AG09309 (cell line): ENCODE results near the gene ANXA2.

ENCODE experiments used
- DNase-seq: peaks from one replicate; pipeline ENCODE4 v3.0.0-alpha.2; 2010; ENCODE audit warnings: low read depth
- H3K4me3 ChIP-seq: 2 replicates; pipeline ENCODE4 v1.5.1; 2011; ENCODE audit warnings: mild to moderate bottlenecking, low read depth, low read length, moderate library complexity; ENCODE audit not compliant: control insufficient read depth
- TF ChIP-seq, protein P1 (sequence below): IDR thresholded peaks from 2 replicates; pipeline ENCODE4 v1.5.1; 2011; ENCODE audit warnings: mild to moderate bottlenecking, low read depth, low read length, inconsistent platforms; ENCODE audit not compliant: insufficient read depth, control insufficient read depth; ENCODE audit errors: missing control alignments

Gene ANXA2

DNA sequence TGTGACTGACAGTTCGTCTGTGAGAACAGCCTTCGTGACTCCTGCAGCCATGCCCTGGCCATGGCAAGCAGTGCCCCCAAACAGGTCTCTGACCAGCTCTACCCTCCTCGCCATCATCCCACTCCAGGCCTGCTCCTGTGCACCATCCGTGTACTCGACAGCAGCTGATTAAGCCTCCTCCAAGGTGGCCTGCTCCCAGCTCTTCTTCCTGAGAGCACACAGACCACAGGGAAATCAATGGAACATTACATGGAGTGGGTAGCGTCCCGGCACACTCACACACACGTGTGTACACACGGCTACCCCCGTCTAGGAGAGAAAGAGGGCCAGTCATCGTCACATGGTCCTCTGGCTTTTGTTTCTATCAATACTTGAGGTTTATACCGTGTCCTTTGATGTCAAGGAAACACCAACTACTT is 21.1 kb downstream of the ANXA2 start:
- no peak for DNase-seq
- no peak overlapping the region for H3K4me3 ChIP-seq
- TF ChIP-seq, protein P1, sequence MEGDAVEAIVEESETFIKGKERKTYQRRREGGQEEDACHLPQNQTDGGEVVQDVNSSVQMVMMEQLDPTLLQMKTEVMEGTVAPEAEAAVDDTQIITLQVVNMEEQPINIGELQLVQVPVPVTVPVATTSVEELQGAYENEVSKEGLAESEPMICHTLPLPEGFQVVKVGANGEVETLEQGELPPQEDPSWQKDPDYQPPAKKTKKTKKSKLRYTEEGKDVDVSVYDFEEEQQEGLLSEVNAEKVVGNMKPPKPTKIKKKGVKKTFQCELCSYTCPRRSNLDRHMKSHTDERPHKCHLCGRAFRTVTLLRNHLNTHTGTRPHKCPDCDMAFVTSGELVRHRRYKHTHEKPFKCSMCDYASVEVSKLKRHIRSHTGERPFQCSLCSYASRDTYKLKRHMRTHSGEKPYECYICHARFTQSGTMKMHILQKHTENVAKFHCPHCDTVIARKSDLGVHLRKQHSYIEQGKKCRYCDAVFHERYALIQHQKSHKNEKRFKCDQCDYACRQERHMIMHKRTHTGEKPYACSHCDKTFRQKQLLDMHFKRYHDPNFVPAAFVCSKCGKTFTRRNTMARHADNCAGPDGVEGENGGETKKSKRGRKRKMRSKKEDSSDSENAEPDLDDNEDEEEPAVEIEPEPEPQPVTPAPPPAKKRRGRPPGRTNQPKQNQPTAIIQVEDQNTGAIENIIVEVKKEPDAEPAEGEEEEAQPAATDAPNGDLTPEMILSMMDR = no peak

DNA sequence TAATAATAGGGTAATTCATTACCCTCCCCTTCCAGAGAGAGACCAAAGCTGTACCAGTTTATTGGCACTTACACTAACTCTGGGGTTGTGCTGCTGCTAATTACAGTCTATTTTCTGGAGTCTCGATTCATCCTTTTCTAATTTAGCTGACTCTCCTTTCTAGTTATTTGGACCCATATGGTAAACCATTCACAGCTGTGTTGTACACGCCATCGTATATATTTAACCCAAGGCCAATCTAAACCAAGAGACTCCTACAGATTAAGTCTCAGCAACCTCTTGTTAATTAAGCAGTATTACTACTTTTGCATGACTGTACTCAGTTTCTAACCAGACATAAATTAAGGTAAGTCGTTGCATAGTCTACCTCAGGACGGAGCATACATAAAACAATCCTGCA is 22.5 kb downstream of the ANXA2 start:
- TF ChIP-seq, protein P1 = no peak
- DNase-seq = no peak
- no peak overlapping the region for H3K4me3 ChIP-seq

DNA sequence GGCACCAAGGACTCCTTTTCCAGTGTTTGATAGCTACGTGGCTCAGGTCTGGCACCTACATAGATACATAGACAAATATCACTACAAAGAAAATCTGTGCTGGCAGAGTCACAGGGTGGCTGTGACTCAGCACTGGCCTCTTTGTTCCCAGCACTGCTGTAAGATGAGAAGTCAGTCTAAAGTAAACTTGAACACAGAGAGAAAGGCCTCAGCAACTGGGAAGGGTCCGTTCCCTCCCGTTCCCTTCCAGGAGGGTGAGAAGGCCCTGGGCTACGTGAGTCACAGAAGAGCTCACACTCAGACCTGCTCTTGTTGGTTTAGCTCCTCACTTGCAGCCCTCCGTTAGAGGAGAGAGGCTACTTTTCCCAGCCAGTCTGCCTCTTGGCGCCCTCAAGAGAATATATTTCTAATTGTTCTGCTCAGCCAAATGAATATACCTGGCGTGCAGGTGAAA is 23.1 kb downstream of the ANXA2 start:
- DNase-seq = peak; percentile 90
- H3K4me3 ChIP-seq = no peak overlapping the region
- TF ChIP-seq, protein P1 = no peak

DNA sequence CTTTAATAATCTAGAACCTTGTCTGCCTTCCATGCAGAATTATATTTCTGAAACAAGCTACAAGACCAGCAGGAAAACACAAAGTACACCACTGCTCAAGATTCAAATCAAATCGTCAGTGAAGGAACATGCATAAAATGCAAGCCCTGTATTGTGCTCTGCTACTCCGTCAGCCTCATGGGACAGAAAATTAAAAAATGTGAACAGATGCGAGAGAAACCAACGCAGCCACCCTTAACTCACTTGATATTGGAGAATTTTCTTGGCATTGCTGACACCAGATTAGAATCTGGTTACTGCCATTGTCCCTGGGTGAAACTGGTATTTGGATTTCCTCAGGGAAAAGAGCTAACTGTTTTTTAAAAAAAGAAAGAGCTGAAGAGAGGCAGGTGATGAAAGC is 23.6 kb downstream of the ANXA2 start:
- no peak for DNase-seq
- TF ChIP-seq, protein P1 = no peak
- H3K4me3 ChIP-seq = no peak overlapping the region

DNA sequence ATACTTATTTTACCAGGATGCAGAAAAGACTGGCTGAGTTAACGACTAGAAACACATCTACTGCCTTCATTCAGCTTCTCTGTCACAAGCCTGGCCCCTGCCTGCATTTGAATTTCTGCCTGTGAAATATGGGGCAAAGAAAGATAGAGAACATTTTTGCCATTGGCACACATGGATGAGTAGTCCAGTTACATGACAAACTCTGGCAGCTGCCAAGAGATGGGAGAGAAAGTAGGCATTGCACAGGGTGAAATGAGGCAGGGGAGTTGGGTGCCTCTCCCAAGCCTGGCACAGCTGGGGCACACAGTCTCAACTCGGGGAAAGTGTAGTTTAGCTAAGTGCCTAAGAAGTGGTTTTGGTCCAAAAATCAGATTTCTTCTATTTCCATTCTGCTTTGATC is 24.0 kb downstream of the ANXA2 start:
- no peak for DNase-seq
- no peak overlapping the region for H3K4me3 ChIP-seq
- TF ChIP-seq, protein P1 = no peak

DNA sequence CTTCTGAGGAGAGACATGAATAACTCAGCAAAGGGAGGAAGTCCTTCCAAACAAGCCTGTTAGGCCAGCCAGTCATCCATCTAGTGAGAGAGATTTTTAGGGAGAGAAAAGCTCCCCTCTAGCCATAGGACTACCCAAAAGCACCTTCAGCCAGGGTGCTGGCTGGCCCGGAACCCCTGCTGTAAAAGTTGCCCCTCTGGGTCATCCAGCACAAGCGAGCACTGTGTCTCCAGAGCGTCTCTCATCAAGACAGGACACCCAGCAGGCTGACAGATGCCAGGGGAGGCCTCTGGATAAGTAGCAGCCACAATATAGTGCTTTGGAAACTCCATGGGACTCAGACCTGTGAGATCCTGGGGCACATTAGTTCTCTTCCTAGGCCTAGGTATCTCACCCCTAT is 24.5 kb downstream of the ANXA2 start:
- DNase-seq = no peak
- TF ChIP-seq, protein P1 = no peak
- H3K4me3 ChIP-seq = no peak overlapping the region

DNA sequence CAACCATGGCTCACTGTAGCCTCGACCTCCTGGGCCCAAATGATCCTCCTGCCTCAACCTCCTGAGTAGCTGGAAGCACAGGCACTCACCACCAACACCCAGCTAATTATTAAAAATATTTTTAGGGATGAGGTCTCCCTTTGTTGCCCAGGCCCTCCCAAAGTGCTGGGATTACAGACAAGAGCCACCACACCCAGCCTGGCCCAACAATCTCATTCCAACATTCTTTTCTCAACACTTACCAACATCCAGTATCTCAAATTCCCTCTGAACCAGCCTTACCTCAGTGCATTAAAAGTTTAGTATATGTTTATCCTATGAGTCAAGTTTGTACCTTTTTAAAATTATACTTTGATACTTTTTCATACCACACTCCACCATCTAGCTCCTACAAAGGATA is 25.0 kb downstream of the ANXA2 start:
- TF ChIP-seq, protein P1 = no peak
- no peak for DNase-seq
- no peak overlapping the region for H3K4me3 ChIP-seq
